Measurements from ENCODE around the gene PRKN. TPM values are rescaled to one million over a fixed set of nuclear protein-coding genes. Genes with fewer than 3 reads are reported as not detected.
"Not testable (repeated sequence)": the region's sequence is repeated elsewhere in the genome, so short reads cannot be mapped to it uniquely, and the experiment has no call there.

PRKN gene
- total RNA-seq, 2 donors from 2014 or later = 8.3 to 8.4 TPM

- no peak for ATAC-seq
- no peaks in the 10 kb centered on the region for H3K9me3 ChIP-seq (ENCODE audit: control insufficient read depth, low read length, poor library complexity, severe bottlenecking)
- no peaks in the 10 kb centered on the region for H3K4me1 Mint-ChIP-seq
- no peak for DNase-seq
- no peaks in the 10 kb centered on the region for H3K36me3 Mint-ChIP-seq (ENCODE audit: low read depth)
- no peaks in the 10 kb centered on the region for H3K27me3 Mint-ChIP-seq
- H3K4me3 Mint-ChIP-seq = no peak overlapping the region
- H3K27ac Mint-ChIP-seq = no peak overlapping the region
Measured at GRCh38 chr6:161890133-161890831, 837.3 kb downstream of the PRKN start.

GRCh38 chr6:161889324-161889723 lies 838.2 kb downstream of the PRKN start:
- H3K27ac Mint-ChIP-seq = no peak overlapping the region
- H3K4me3 Mint-ChIP-seq = no peak overlapping the region
- H3K36me3 Mint-ChIP-seq (ENCODE audit: low read depth) = no peaks in the 10 kb centered on the region
- no peaks in the 10 kb centered on the region for H3K27me3 Mint-ChIP-seq
- ATAC-seq (no peak), DNase-seq (no peak)
- H3K9me3 ChIP-seq (ENCODE audit: control insufficient read depth, low read length, poor library complexity, severe bottlenecking) = no peaks in the 10 kb centered on the region
- H3K4me1 Mint-ChIP-seq = no peaks in the 10 kb centered on the region

GRCh38 chr6:161886545-161886944 lies 841.0 kb downstream of the PRKN start:
- H3K9me3 ChIP-seq (ENCODE audit: control insufficient read depth, low read length, poor library complexity, severe bottlenecking); DNase-seq; H3K4me1 Mint-ChIP-seq; ATAC-seq; H3K36me3 Mint-ChIP-seq (ENCODE audit: low read depth); H3K27ac Mint-ChIP-seq; H3K27me3 Mint-ChIP-seq; H3K4me3 Mint-ChIP-seq: not testable (repeated sequence)

GRCh38 chr6:161884782-161885181 lies 842.8 kb downstream of the PRKN start:
- Mint-ChIP-seq H3K27ac (no peak overlapping the region), H3K27me3 (no peaks in the 10 kb centered on the region), H3K4me1 (no peaks in the 10 kb centered on the region), H3K4me3 (no peak overlapping the region), H3K36me3 (ENCODE audit: low read depth) (no peaks in the 10 kb centered on the region)
- DNase-seq = no peak
- no peak for ATAC-seq
- no peaks in the 10 kb centered on the region for H3K9me3 ChIP-seq (ENCODE audit: control insufficient read depth, low read length, poor library complexity, severe bottlenecking)

- Mint-ChIP-seq H3K4me1 (no peaks in the 10 kb centered on the region), H3K4me3 (no peak overlapping the region), H3K27me3 (no peaks in the 10 kb centered on the region), H3K27ac (no peak overlapping the region), H3K36me3 (ENCODE audit: low read depth) (no peaks in the 10 kb centered on the region)
- no peak for DNase-seq
- no peaks in the 10 kb centered on the region for H3K9me3 ChIP-seq (ENCODE audit: control insufficient read depth, low read length, poor library complexity, severe bottlenecking)
- no peak for ATAC-seq
Measured at GRCh38 chr6:161882196-161882765, 845.3 kb downstream of the PRKN start.

- Mint-ChIP-seq H3K27ac (no peak overlapping the region), H3K4me3 (no peak overlapping the region), H3K27me3 (no peaks in the 10 kb centered on the region), H3K36me3 (ENCODE audit: low read depth) (no peaks in the 10 kb centered on the region), H3K4me1 (no peaks in the 10 kb centered on the region)
- no peak for ATAC-seq
- DNase-seq = no peak
- no peaks in the 10 kb centered on the region for H3K9me3 ChIP-seq (ENCODE audit: control insufficient read depth, low read length, poor library complexity, severe bottlenecking)
Measured at GRCh38 chr6:161880056-161880455, 847.5 kb downstream of the PRKN start.

- DNase-seq (no peak), ATAC-seq (no peak)
- Mint-ChIP-seq H3K27ac (no peak overlapping the region), H3K27me3 (no peaks in the 10 kb centered on the region), H3K4me1 (no peaks in the 10 kb centered on the region), H3K4me3 (no peak overlapping the region), H3K36me3 (ENCODE audit: low read depth) (no peaks in the 10 kb centered on the region)
- no peaks in the 10 kb centered on the region for H3K9me3 ChIP-seq (ENCODE audit: control insufficient read depth, low read length, poor library complexity, severe bottlenecking)
Measured at GRCh38 chr6:161876231-161876630, 851.3 kb downstream of the PRKN start.

- Mint-ChIP-seq H3K36me3 (ENCODE audit: low read depth) (no peaks in the 10 kb centered on the region), H3K27me3 (no peaks in the 10 kb centered on the region), H3K27ac (no peak overlapping the region), H3K4me3 (no peak overlapping the region), H3K4me1 (no peaks in the 10 kb centered on the region)
- peaks cover 3% of the 10 kb centered on the region for H3K9me3 ChIP-seq (ENCODE audit: control insufficient read depth, low read length, poor library complexity, severe bottlenecking)
- no peak for ATAC-seq
- no peak for DNase-seq
Measured at GRCh38 chr6:161870236-161870901, 857.2 kb downstream of the PRKN start.

- ATAC-seq = no peak
- H3K4me1 Mint-ChIP-seq = no peaks in the 10 kb centered on the region
- H3K27me3 Mint-ChIP-seq = no peaks in the 10 kb centered on the region
- no peak overlapping the region for H3K27ac Mint-ChIP-seq
- H3K4me3 Mint-ChIP-seq = no peak overlapping the region
- no peak for DNase-seq
- H3K36me3 Mint-ChIP-seq (ENCODE audit: low read depth) = no peaks in the 10 kb centered on the region
- H3K9me3 ChIP-seq (ENCODE audit: control insufficient read depth, low read length, poor library complexity, severe bottlenecking) = peaks cover 3% of the 10 kb centered on the region
Measured at GRCh38 chr6:161869491-161869890, 858.1 kb downstream of the PRKN start.

GRCh38 chr6:161866570-161866969 lies 861.0 kb downstream of the PRKN start:
- no peaks in the 10 kb centered on the region for H3K4me1 Mint-ChIP-seq
- ATAC-seq (no peak), DNase-seq (no peak)
- no peaks in the 10 kb centered on the region for H3K36me3 Mint-ChIP-seq (ENCODE audit: low read depth)
- no peaks in the 10 kb centered on the region for H3K27me3 Mint-ChIP-seq
- no peak overlapping the region for H3K27ac Mint-ChIP-seq
- H3K9me3 ChIP-seq (ENCODE audit: control insufficient read depth, low read length, poor library complexity, severe bottlenecking) = peaks cover 3% of the 10 kb centered on the region
- no peak overlapping the region for H3K4me3 Mint-ChIP-seq

- not testable (repeated sequence) for H3K36me3 Mint-ChIP-seq (ENCODE audit: low read depth); DNase-seq; H3K9me3 ChIP-seq (ENCODE audit: control insufficient read depth, low read length, poor library complexity, severe bottlenecking); H3K27ac Mint-ChIP-seq; ATAC-seq; H3K4me1 Mint-ChIP-seq; H3K27me3 Mint-ChIP-seq; H3K4me3 Mint-ChIP-seq
Measured at GRCh38 chr6:161861061-161861460, 866.5 kb downstream of the PRKN start.

GRCh38 chr6:161853657-161854056 lies 873.9 kb downstream of the PRKN start:
- Mint-ChIP-seq H3K27me3 (no peaks in the 10 kb centered on the region), H3K27ac (no peak overlapping the region), H3K4me3 (no peak overlapping the region), H3K36me3 (ENCODE audit: low read depth) (no peaks in the 10 kb centered on the region), H3K4me1 (no peaks in the 10 kb centered on the region)
- no peak for ATAC-seq
- no peak for DNase-seq
- no peaks in the 10 kb centered on the region for H3K9me3 ChIP-seq (ENCODE audit: control insufficient read depth, low read length, poor library complexity, severe bottlenecking)

- not testable (repeated sequence) for H3K36me3 Mint-ChIP-seq (ENCODE audit: low read depth); H3K4me3 Mint-ChIP-seq; H3K27me3 Mint-ChIP-seq; H3K4me1 Mint-ChIP-seq; ATAC-seq; DNase-seq; H3K9me3 ChIP-seq (ENCODE audit: control insufficient read depth, low read length, poor library complexity, severe bottlenecking); H3K27ac Mint-ChIP-seq
Measured at GRCh38 chr6:161851486-161851885, 876.1 kb downstream of the PRKN start.

- Mint-ChIP-seq H3K4me1 (no peaks in the 10 kb centered on the region), H3K27me3 (no peaks in the 10 kb centered on the region), H3K27ac (no peak overlapping the region), H3K4me3 (no peak overlapping the region), H3K36me3 (ENCODE audit: low read depth) (no peaks in the 10 kb centered on the region)
- ATAC-seq (no peak), DNase-seq (no peak)
- no peaks in the 10 kb centered on the region for H3K9me3 ChIP-seq (ENCODE audit: control insufficient read depth, low read length, poor library complexity, severe bottlenecking)
Measured at GRCh38 chr6:161850562-161850961, 877.0 kb downstream of the PRKN start.

Data from T-helper 17 cell (primary cell).